OCI-LY7 (cell line): ENCODE results near the gene EHD3. TPM values are rescaled to one million over a fixed set of nuclear protein-coding genes. Genes with fewer than 3 reads are reported as not detected.

Experiments
- BruUV-seq: library from RNA; stranded (reverse); fragments of 400-500 nt; replicated peaks from 2 replicates; lab custom pipeline; 2021; lab: Mats Ljungman, UMichigan
- CTCF ChIA-PET: fragments of 300-600 bp; sonication (Branson Sonifier 250); formaldehyde crosslinking; loops from one replicate; lab custom pipeline; 2022; ENCODE audit warnings: antibody characterized with exemption; ENCODE audit not compliant: unreplicated experiment; lab: Charles Lee
- POLR2A ChIA-PET: fragments of 300-600 bp; sonication (Branson Sonifier 250); formaldehyde crosslinking; loops from one replicate; lab custom pipeline; 2022; ENCODE audit warnings: antibody characterized with exemption; lab: Charles Lee
- DNase-seq: peaks from one replicate; pipeline ENCODE4 v3.0.0-alpha.2; 2015; ENCODE audit warnings: low spot score
- H2AFZ ChIP-seq: fragments of 200-600 bp; sonication (generic), shearing (Covaris generic); 2 replicates; pipeline ENCODE4 v1.6.1; 2014; ENCODE audit warnings: mild to moderate bottlenecking, antibody characterized with exemption, low read length, moderate library complexity
- H3K27ac ChIP-seq: fragments of 200-600 bp; sonication (generic); 2 replicates; pipeline ENCODE4 v1.5.1; 2014; ENCODE audit warnings: mixed run types, low read depth, mild to moderate bottlenecking, moderate library complexity, low read length, inconsistent platforms; ENCODE audit not compliant: poor library complexity, severe bottlenecking
- H3K36me3 ChIP-seq: fragments of 200-600 bp; sonication (generic); 2 replicates; pipeline ENCODE4 v1.6.1; 2014; ENCODE audit warnings: mild to moderate bottlenecking, antibody characterized with exemption, low read length, moderate library complexity, mixed read lengths; ENCODE audit not compliant: insufficient read depth
- H3K4me1 ChIP-seq: fragments of 200-600 bp; sonication (generic); 2 replicates; pipeline ENCODE4 v1.5.1; 2014; ENCODE audit warnings: mild to moderate bottlenecking, low read length; ENCODE audit not compliant: insufficient read depth, poor library complexity, severe bottlenecking
- H3K4me2 ChIP-seq: fragments of 200-600 bp; sonication (generic); 2 replicates; pipeline ENCODE4 v1.6.1; 2014; ENCODE audit warnings: mild to moderate bottlenecking, low read length
- H3K4me3 ChIP-seq: fragments of 200-600 bp; sonication (generic); 2 replicates; pipeline ENCODE4 v1.5.1; 2014; ENCODE audit warnings: mild to moderate bottlenecking, low read depth, low read length; ENCODE audit not compliant: poor library complexity, severe bottlenecking
- H3K79me2 ChIP-seq: fragments of 200-600 bp; sonication (generic); 2 replicates; pipeline ENCODE4 v1.6.1; 2016; ENCODE audit warnings: low read depth, mild to moderate bottlenecking, low read length, moderate library complexity, mixed read lengths; ENCODE audit not compliant: insufficient read depth
- H3K9me2 ChIP-seq: fragments of 200-600 bp; sonication (generic); 2 replicates; pipeline ENCODE4 v1.6.1; 2016; ENCODE audit warnings: mild to moderate bottlenecking, low read length, mixed read lengths; ENCODE audit not compliant: insufficient read depth
- H3K9me3 ChIP-seq: fragments of 200-600 bp; sonication (generic); 2 replicates; pipeline ENCODE4 v1.6.1; 2014; ENCODE audit warnings: mild to moderate bottlenecking, mixed run types, low read length, mixed read lengths
- H4K20me1 ChIP-seq: fragments of 200-600 bp; sonication (generic); 2 replicates; pipeline ENCODE4 v1.6.1; 2014; ENCODE audit warnings: mild to moderate bottlenecking, antibody characterized with exemption, low read length, moderate library complexity, mixed read lengths; ENCODE audit not compliant: insufficient read depth
- CTCF ChIP-seq: fragments of 200-600 bp; sonication (generic); conservative IDR thresholded peaks from 2 replicates; pipeline ENCODE4 v1.5.1; 2014; ENCODE audit warnings: mild to moderate bottlenecking, antibody characterized with exemption, low read length, moderate library complexity, mixed read lengths
- EZH2phosphoT487 ChIP-seq: fragments of 200-600 bp; sonication (generic); IDR thresholded peaks from 2 replicates; pipeline ENCODE4 v1.6.1; 2018; ENCODE audit warnings: low read depth, borderline replicate concordance, mild to moderate bottlenecking, mixed run types, antibody characterized with exemption, low read length, moderate library complexity, mixed read lengths
- intact Hi-C: fragments of 100-400 bp; cut with micrococcal nuclease; formaldehyde crosslinking; loops from one replicate; pipeline ENCODE4 v1.10.0; 2022; ENCODE audit not compliant: unreplicated experiment
- total RNA-seq, 2 experiments: library from RNA; depleted of rRNA in 1 of 2; stranded (reverse); fragments of >200 nt in 1 of 2; shearing (Covaris generic) in 1 of 2; gene quantifications; 2 replicates each; pipeline ENCODE4 v1.2.3, GENCODE V29; 2014 to 2022

EHD3 gene
- total RNA-seq, 2 experiments from 2014 or later, result 0.73 to 3.4 TPM

GRCh38 chr2:31191931-31192330 lies 42.0 kb upstream of the EHD3 start:
- no peaks in the 10 kb centered on the region for H4K20me1 ChIP-seq
- intact Hi-C loops, result no loop called here
- no peak overlapping the region for H2AFZ ChIP-seq
- ChIA-PET CTCF (no interaction called here), POLR2A (no interaction called here)
- no peak for DNase-seq
- H3K4me3 ChIP-seq, result no peak overlapping the region
- H3K4me1 ChIP-seq, result no peaks in the 10 kb centered on the region
- no peak for TF ChIP-seq EZH2phosphoT487
- TF ChIP-seq CTCF, result no peak
- H3K9me3 ChIP-seq, result no peaks in the 10 kb centered on the region
- no peaks in the 10 kb centered on the region for H3K36me3 ChIP-seq
- H3K27ac ChIP-seq, result no peak overlapping the region
- no TSS peak for BruUV-seq
- H3K79me2 ChIP-seq, result no peaks in the 10 kb centered on the region
- no peak overlapping the region for H3K4me2 ChIP-seq
- no peaks in the 10 kb centered on the region for H3K9me2 ChIP-seq

GRCh38 chr2:31192396-31192795 lies 41.6 kb upstream of the EHD3 start:
- no TSS peak for BruUV-seq
- Histone ChIP-seq H3K79me2 (no peaks in the 10 kb centered on the region), H4K20me1 (no peaks in the 10 kb centered on the region), H3K4me1 (no peaks in the 10 kb centered on the region), H3K4me3 (no peak overlapping the region), H2AFZ (no peak overlapping the region), H3K9me3 (no peaks in the 10 kb centered on the region), H3K36me3 (no peaks in the 10 kb centered on the region), H3K27ac (no peak overlapping the region), H3K9me2 (no peaks in the 10 kb centered on the region), H3K4me2 (no peak overlapping the region)
- intact Hi-C loops, result no loop called here
- ChIA-PET POLR2A (no interaction called here), CTCF (no interaction called here)
- TF ChIP-seq EZH2phosphoT487 (no peak), CTCF (no peak)
- no peak for DNase-seq

GRCh38 chr2:31192851-31193392 lies 41.0 kb upstream of the EHD3 start:
- H3K36me3 ChIP-seq, result no peaks in the 10 kb centered on the region
- H3K4me1 ChIP-seq, result no peaks in the 10 kb centered on the region
- no peak overlapping the region for H3K27ac ChIP-seq
- no peaks in the 10 kb centered on the region for H4K20me1 ChIP-seq
- H3K4me3 ChIP-seq, result no peak overlapping the region
- CTCF ChIA-PET, result interaction anchor here (0.6 kb wide), 1 partner anchor 28 kb away, joined by 3 read pairs; no protein-coding TSS in a partner anchor
- BruUV-seq, result no TSS peak
- no peak for TF ChIP-seq EZH2phosphoT487
- 0 out of 2 replicates have a peak, but pooled peaks have one; percentile 17 for TF ChIP-seq CTCF
- intact Hi-C loops, result no loop called here
- DNase-seq, result no peak
- H3K4me2 ChIP-seq, result no peak overlapping the region
- no peaks in the 10 kb centered on the region for H3K9me2 ChIP-seq
- no peaks in the 10 kb centered on the region for H3K79me2 ChIP-seq
- POLR2A ChIA-PET, result interaction anchor here (0.8 to 2.6 kb wide), 3 partner anchors 11 to 36 kb away, joined by 3 to 5 read pairs (median 4); partner anchors contain the start of gene CAPN14
- no peak overlapping the region for H2AFZ ChIP-seq
- no peaks in the 10 kb centered on the region for H3K9me3 ChIP-seq
